ENCODE results near the gene MROH2B. TPM values are rescaled to one million over a fixed set of nuclear protein-coding genes. Genes with fewer than 3 reads are reported as not detected.
A peak's percentile ranks its signal among the peaks of the same experiment; 100 is the strongest.

MROH2B gene
- total and polyA plus RNA-seq, 2 of the 13 experiments (the other 11 are each of a cell fraction or from before 2014, with no cell fraction given), result not detected

DNA sequence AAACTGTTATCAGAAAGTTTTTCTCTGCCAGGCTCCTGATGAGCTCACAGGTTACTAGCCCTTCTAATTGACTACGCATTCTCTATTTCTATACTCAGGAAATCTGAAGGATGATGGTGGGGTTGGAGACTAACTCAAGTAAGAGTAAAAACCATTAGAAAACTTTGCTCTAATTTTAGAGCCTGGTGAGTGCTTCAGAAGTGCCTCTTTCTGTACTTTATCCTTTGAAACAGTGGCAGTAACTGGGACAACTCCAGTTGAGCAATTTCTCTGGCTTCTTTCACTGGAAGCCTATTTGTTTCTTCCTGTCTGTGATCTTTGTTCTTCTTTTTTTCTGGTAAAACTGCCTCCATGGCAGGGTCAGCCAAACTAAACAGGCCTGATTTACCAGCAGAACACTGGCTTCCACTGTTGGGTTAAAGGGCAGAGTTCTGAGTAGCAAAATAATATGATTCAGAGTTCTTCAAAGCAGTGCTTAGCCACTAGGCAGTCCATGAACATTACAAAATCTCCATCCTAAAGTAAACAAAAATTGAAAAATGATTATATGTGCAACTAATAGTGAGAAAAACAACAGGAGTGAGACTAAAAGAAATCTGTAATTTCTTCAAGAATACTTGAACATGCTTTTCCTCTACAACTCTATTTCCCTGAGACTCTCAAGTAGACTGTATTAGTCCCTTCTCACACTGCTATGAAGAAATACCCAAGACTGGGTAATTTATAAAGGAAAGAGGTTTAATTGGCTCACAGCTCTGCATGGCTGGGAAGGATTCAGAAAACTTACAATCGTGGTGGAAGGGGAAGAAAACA is 79.8 kb downstream of the MROH2B start (continued):
- no peak for TF ChIP-seq KIAA2018 (CRISPR knock-in tag; IDR thresholded peaks at IDR 0.05; ENCODE audit: borderline replicate concordance)
- no peak for TF ChIP-seq AFF4 (CRISPR knock-in tag; IDR thresholded peaks at IDR 0.05)
- TF ChIP-seq ZNF782 (CRISPR knock-in tag; IDR thresholded peaks at IDR 0.05; ENCODE audit: borderline replicate concordance), result no peak
- no peak for TF ChIP-seq ZBTB44 (CRISPR knock-in tag; IDR thresholded peaks at IDR 0.05)
- TF ChIP-seq, protein P1, sequence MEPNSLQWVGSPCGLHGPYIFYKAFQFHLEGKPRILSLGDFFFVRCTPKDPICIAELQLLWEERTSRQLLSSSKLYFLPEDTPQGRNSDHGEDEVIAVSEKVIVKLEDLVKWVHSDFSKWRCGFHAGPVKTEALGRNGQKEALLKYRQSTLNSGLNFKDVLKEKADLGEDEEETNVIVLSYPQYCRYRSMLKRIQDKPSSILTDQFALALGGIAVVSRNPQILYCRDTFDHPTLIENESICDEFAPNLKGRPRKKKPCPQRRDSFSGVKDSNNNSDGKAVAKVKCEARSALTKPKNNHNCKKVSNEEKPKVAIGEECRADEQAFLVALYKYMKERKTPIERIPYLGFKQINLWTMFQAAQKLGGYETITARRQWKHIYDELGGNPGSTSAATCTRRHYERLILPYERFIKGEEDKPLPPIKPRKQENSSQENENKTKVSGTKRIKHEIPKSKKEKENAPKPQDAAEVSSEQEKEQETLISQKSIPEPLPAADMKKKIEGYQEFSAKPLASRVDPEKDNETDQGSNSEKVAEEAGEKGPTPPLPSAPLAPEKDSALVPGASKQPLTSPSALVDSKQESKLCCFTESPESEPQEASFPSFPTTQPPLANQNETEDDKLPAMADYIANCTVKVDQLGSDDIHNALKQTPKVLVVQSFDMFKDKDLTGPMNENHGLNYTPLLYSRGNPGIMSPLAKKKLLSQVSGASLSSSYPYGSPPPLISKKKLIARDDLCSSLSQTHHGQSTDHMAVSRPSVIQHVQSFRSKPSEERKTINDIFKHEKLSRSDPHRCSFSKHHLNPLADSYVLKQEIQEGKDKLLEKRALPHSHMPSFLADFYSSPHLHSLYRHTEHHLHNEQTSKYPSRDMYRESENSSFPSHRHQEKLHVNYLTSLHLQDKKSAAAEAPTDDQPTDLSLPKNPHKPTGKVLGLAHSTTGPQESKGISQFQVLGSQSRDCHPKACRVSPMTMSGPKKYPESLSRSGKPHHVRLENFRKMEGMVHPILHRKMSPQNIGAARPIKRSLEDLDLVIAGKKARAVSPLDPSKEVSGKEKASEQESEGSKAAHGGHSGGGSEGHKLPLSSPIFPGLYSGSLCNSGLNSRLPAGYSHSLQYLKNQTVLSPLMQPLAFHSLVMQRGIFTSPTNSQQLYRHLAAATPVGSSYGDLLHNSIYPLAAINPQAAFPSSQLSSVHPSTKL (CRISPR knock-in tag; IDR thresholded peaks at IDR 0.05), result peak; percentile 96
- no peak for TF ChIP-seq YY1 (IDR thresholded peaks at IDR 0.05; ENCODE audit: insufficient read depth, insufficient replicate concordance, low read depth, low read length)
- TF ChIP-seq, protein P2, sequence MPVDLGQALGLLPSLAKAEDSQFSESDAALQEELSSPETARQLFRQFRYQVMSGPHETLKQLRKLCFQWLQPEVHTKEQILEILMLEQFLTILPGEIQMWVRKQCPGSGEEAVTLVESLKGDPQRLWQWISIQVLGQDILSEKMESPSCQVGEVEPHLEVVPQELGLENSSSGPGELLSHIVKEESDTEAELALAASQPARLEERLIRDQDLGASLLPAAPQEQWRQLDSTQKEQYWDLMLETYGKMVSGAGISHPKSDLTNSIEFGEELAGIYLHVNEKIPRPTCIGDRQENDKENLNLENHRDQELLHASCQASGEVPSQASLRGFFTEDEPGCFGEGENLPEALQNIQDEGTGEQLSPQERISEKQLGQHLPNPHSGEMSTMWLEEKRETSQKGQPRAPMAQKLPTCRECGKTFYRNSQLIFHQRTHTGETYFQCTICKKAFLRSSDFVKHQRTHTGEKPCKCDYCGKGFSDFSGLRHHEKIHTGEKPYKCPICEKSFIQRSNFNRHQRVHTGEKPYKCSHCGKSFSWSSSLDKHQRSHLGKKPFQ (CRISPR knock-in tag; IDR thresholded peaks at IDR 0.05; ENCODE audit: insufficient replicate concordance), result no peak

Data from HepG2 (cell line).